ENCODE results near the gene PEX16.
"Not testable (repeated sequence)": the region's sequence is repeated elsewhere in the genome, so short reads cannot be mapped to it uniquely, and the experiment has no call there.

PEX16 gene

DNA sequence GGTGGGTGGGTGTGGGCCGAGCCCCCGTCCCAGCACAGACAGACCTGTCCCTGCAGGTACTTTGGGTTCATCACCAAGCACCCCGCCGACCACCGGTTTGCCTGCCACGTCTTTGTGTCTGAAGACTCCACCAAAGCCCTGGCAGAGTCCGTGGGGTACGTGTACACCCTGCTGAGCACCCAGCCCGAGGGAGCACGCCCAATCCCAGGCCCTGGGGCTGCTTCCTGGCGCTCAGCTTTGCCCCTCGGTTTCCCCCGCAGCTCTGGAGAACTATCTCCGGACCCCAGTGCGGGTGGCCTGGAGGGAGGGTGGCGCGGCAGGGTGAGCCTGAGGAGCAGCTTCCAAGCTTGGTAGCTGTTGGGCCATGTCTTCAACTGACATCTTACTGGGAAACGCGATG lies 12.6 kb downstream of the PEX16 start:
- no peak overlapping the region for H3K27ac ChIP-seq (ENCODE audit: low read length)
- H3K4me3 ChIP-seq (ENCODE audit: low read length) = no peak overlapping the region
- H3K27me3 ChIP-seq (ENCODE audit: control insufficient read depth, insufficient read depth, low read length) = no peaks in the 10 kb centered on the region
- no peaks in the 10 kb centered on the region for H3K9me3 ChIP-seq (ENCODE audit: control insufficient read depth, insufficient read depth, low read length)
- no peak for DNase-seq (ENCODE audit: low read depth, low spot score)
- H3K36me3 ChIP-seq (ENCODE audit: control insufficient read depth, insufficient read depth, low read length) = peaks cover 17% of the 10 kb centered on the region
- no CpG with 5 or more reads among the region's 19 CpGs for WGBS (ENCODE audit: insufficient coverage, insufficient read length)
- peaks cover 4% of the 10 kb centered on the region for H3K4me1 ChIP-seq (ENCODE audit: control insufficient read depth, insufficient read depth, low read length)

- Histone ChIP-seq H3K27me3 (ENCODE audit: control insufficient read depth, insufficient read depth, low read length) (no peaks in the 10 kb centered on the region), H3K4me1 (ENCODE audit: control insufficient read depth, insufficient read depth, low read length) (peaks cover 4% of the 10 kb centered on the region), H3K9me3 (ENCODE audit: control insufficient read depth, insufficient read depth, low read length) (no peaks in the 10 kb centered on the region), H3K4me3 (ENCODE audit: low read length) (no peak overlapping the region), H3K36me3 (ENCODE audit: control insufficient read depth, insufficient read depth, low read length) (peaks cover 13% of the 10 kb centered on the region), H3K27ac (ENCODE audit: low read length) (no peak overlapping the region)
- WGBS (ENCODE audit: insufficient coverage, insufficient read length) = no CpG with 5 or more reads among the region's 15 CpGs
- DNase-seq (ENCODE audit: low read depth, low spot score) = no peak
Measured at GRCh38 chr11:45904309-45904915, 13.3 kb downstream of the PEX16 start.

DNA sequence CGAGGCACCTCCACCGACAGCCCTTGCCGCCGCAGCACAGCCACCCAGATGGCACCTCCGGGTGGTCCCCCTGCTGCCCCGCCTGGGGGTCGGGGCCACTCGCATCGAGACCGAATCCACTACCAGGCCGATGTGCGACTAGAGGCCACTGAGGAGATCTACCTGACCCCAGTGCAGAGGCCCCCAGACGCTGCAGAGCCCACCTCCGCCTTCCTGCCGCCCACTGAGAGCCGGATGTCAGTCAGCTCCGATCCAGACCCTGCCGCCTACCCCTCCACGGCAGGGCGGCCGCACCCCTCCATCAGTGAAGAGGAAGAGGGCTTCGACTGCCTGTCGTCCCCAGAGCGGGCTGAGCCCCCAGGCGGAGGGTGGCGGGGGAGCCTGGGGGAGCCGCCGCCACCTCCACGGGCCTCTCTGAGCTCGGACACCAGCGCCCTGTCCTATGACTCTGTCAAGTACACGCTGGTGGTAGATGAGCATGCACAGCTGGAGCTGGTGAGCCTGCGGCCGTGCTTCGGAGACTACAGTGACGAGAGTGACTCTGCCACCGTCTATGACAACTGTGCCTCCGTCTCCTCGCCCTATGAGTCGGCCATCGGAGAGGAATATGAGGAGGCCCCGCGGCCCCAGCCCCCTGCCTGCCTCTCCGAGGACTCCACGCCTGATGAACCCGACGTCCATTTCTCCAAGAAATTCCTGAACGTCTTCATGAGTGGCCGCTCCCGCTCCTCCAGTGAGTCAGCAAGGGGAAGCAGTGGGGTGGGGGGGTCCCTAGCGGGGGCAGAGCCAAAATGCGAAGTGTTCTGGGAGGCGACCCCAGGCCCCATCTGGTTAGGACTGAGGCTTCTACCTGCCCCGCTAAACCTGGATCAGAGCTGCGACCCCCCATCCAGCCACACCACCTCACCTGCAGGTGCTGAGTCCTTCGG lies 15.0 kb downstream of the PEX16 start:
- H3K27me3 ChIP-seq (ENCODE audit: control insufficient read depth, insufficient read depth, low read length) = no peaks in the 10 kb centered on the region
- H3K9me3 ChIP-seq (ENCODE audit: control insufficient read depth, insufficient read depth, low read length) = no peaks in the 10 kb centered on the region
- H3K36me3 ChIP-seq (ENCODE audit: control insufficient read depth, insufficient read depth, low read length) = peaks cover 12% of the 10 kb centered on the region
- DNase-seq (ENCODE audit: low read depth, low spot score) = no peak
- H3K4me1 ChIP-seq (ENCODE audit: control insufficient read depth, insufficient read depth, low read length) = peaks cover 4% of the 10 kb centered on the region
- H3K27ac ChIP-seq (ENCODE audit: low read length) = no peak overlapping the region
- WGBS (ENCODE audit: insufficient coverage, insufficient read length) = no CpG with 5 or more reads among the region's 56 CpGs
- H3K4me3 ChIP-seq (ENCODE audit: low read length) = no peak overlapping the region

DNA sequence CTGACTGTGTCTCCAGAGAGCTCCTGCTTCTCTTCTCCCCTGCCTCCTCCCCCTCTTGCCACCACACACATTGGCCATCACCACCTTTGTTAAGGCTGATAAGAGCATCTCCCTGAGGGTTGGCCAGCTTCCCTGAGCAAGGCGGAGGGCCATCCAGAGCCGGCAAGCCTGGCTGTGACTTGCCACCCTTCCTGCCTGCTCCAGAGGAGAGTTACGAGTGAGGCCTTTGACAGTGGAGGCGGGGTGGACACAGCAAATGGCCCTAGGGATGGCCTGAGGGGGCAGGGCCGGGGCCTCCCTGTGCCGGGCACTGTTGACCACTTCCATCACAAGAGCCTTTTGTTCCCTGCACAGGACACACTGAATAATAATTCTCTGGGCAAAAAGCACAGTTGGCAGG lies 16.1 kb downstream of the PEX16 start:
- Histone ChIP-seq H3K9me3 (ENCODE audit: control insufficient read depth, insufficient read depth, low read length) (no peaks in the 10 kb centered on the region), H3K27ac (ENCODE audit: low read length) (no peak overlapping the region), H3K27me3 (ENCODE audit: control insufficient read depth, insufficient read depth, low read length) (no peaks in the 10 kb centered on the region), H3K4me3 (ENCODE audit: low read length) (no peak overlapping the region), H3K4me1 (ENCODE audit: control insufficient read depth, insufficient read depth, low read length) (peaks cover 7% of the 10 kb centered on the region), H3K36me3 (ENCODE audit: control insufficient read depth, insufficient read depth, low read length) (peaks cover 12% of the 10 kb centered on the region)
- no CpG with 5 or more reads among the region's 6 CpGs for WGBS (ENCODE audit: insufficient coverage, insufficient read length)
- no peak for DNase-seq (ENCODE audit: low read depth, low spot score)

DNA sequence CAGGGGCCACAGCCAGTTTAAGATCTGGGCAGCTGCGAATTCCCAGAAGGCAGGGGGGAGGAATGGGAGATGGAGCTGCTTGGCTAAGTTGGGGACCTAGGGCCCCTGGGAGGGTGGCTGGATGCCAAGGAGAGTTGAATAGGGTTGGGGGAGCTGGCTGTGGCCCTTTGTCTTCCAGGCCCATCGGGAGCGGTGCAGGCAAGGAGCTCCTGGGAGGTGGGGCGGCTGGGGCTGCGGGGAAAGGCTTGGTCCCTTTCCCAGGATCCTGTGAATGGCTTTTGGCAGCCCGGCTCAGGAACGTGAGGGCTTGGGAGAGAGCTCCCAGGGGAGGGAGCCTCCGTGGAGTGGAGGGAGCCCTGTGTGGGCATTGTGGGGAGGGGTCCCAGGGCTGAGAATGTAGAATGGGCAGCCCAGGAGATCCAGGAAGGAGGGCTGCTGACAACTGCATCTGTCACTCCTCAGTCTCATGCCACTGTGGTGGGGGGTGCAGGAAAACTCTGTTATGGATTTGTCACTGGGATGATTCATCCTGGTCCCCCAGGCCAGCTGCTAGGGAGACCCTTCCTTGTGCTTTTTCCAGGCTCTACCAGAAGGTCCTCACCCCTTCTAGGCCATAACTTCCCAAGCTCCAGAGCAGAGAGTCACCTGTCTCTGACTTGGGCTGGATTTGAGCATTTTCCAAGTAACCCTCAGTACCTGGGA lies 16.6 kb downstream of the PEX16 start:
- no peak for DNase-seq (ENCODE audit: low read depth, low spot score)
- Histone ChIP-seq H3K27me3 (ENCODE audit: control insufficient read depth, insufficient read depth, low read length) (no peaks in the 10 kb centered on the region), H3K9me3 (ENCODE audit: control insufficient read depth, insufficient read depth, low read length) (no peaks in the 10 kb centered on the region), H3K27ac (ENCODE audit: low read length) (no peak overlapping the region), H3K4me3 (ENCODE audit: low read length) (no peak overlapping the region; the same call in 1 of the 2 replicates), H3K4me1 (ENCODE audit: control insufficient read depth, insufficient read depth, low read length) (peaks cover 8% of the 10 kb centered on the region), H3K36me3 (ENCODE audit: control insufficient read depth, insufficient read depth, low read length) (peaks cover 12% of the 10 kb centered on the region)
- no CpG with 5 or more reads among the region's 8 CpGs for WGBS (ENCODE audit: insufficient coverage, insufficient read length)

GRCh38 chr11:45900175-45900800 lies 17.4 kb downstream of the PEX16 start:
- peaks cover 11% of the 10 kb centered on the region for H3K4me1 ChIP-seq (ENCODE audit: control insufficient read depth, insufficient read depth, low read length)
- DNase-seq (ENCODE audit: low read depth, low spot score); H3K27me3 ChIP-seq (ENCODE audit: control insufficient read depth, insufficient read depth, low read length); H3K27ac ChIP-seq (ENCODE audit: low read length); H3K9me3 ChIP-seq (ENCODE audit: control insufficient read depth, insufficient read depth, low read length): not testable (repeated sequence)
- H3K36me3 ChIP-seq (ENCODE audit: control insufficient read depth, insufficient read depth, low read length) = peaks cover 12% of the 10 kb centered on the region
- H3K4me3 ChIP-seq (ENCODE audit: low read length) = peak overlapping the region; percentile 55; the same call in 1 of the 2 replicates
- no CpG with 5 or more reads among the region's 59 CpGs for WGBS (ENCODE audit: insufficient coverage, insufficient read length)

- H3K36me3 ChIP-seq (ENCODE audit: control insufficient read depth, insufficient read depth, low read length) = peaks cover 12% of the 10 kb centered on the region
- peak; percentile 76 for DNase-seq (ENCODE audit: low read depth, low spot score)
- H3K27me3 ChIP-seq (ENCODE audit: control insufficient read depth, insufficient read depth, low read length) = no peaks in the 10 kb centered on the region
- H3K9me3 ChIP-seq (ENCODE audit: control insufficient read depth, insufficient read depth, low read length) = no peaks in the 10 kb centered on the region
- no peak overlapping the region for H3K27ac ChIP-seq (ENCODE audit: low read length)
- H3K4me1 ChIP-seq (ENCODE audit: control insufficient read depth, insufficient read depth, low read length) = peaks cover 11% of the 10 kb centered on the region
- H3K4me3 ChIP-seq (ENCODE audit: low read length) = peak overlapping the region; percentile 33; the same call in 1 of the 2 replicates
- no CpG with 5 or more reads among the region's 62 CpGs for WGBS (ENCODE audit: insufficient coverage, insufficient read length)
Measured at GRCh38 chr11:45899448-45900174, 18.1 kb downstream of the PEX16 start.

- DNase-seq (ENCODE audit: low read depth, low spot score) = no peak
- no peaks in the 10 kb centered on the region for H3K27me3 ChIP-seq (ENCODE audit: control insufficient read depth, insufficient read depth, low read length)
- peaks cover 11% of the 10 kb centered on the region for H3K4me1 ChIP-seq (ENCODE audit: control insufficient read depth, insufficient read depth, low read length)
- no CpG with 5 or more reads among the region's 3 CpGs for WGBS (ENCODE audit: insufficient coverage, insufficient read length)
- no peaks in the 10 kb centered on the region for H3K9me3 ChIP-seq (ENCODE audit: control insufficient read depth, insufficient read depth, low read length)
- H3K36me3 ChIP-seq (ENCODE audit: control insufficient read depth, insufficient read depth, low read length) = peaks cover 8% of the 10 kb centered on the region
- H3K4me3 ChIP-seq (ENCODE audit: low read length) = no peak overlapping the region
- H3K27ac ChIP-seq (ENCODE audit: low read length) = no peak overlapping the region
Measured at GRCh38 chr11:45899086-45899447, 18.6 kb downstream of the PEX16 start.

GRCh38 chr11:45897556-45897955 lies 20.1 kb downstream of the PEX16 start:
- Histone ChIP-seq H3K36me3 (ENCODE audit: control insufficient read depth, insufficient read depth, low read length) (no peaks in the 10 kb centered on the region), H3K27me3 (ENCODE audit: control insufficient read depth, insufficient read depth, low read length) (no peaks in the 10 kb centered on the region), H3K4me1 (ENCODE audit: control insufficient read depth, insufficient read depth, low read length) (peaks cover 11% of the 10 kb centered on the region), H3K4me3 (ENCODE audit: low read length) (no peak overlapping the region), H3K27ac (ENCODE audit: low read length) (no peak overlapping the region), H3K9me3 (ENCODE audit: control insufficient read depth, insufficient read depth, low read length) (no peaks in the 10 kb centered on the region)
- WGBS (ENCODE audit: insufficient coverage, insufficient read length) = no CpG with 5 or more reads among the region's 6 CpGs
- DNase-seq (ENCODE audit: low read depth, low spot score) = no peak

Measured in iPS DF 6.9 (cell line).